ENCODE results near the gene KCTD4.
"Not testable (repeated sequence)": the region's sequence is repeated elsewhere in the genome, so short reads cannot be mapped to it uniquely, and the experiment has no call there.

Gene KCTD4

DNA sequence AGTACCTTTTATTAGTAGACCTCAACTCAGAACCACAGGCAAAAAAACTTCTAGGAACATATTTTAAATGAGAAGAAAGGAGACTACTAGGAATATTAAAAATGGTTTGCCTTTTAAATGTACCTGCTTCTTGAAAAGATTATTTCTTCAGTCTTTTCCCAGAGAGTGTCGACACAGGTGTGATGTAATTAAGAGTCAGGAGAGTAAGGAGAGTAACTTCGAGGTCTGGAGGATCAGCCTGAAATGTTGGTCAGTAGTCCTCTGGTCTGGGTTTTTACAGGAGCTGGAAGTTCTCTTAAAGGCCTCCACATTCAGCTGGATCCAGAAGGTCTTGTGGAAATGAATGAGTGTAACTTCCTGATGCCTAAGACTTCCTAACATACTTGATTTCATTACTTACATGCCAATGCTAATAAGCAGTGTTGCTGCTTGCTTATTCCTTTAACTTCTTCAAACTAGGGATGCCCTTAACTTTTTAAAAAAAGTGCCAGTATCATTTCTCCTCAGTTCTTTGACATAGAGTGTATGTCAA, at the start of gene KCTD4:
Gene KCTD4, minus strand, starts transcription at position 345 of the 532 bp plus-strand sequence. CDS start 6,478 bp downstream, outside the sequence.
- no peak within 1 kb of the TSS for H3K4me3 ChIP-seq
- DNase-seq (ENCODE audit: low spot score): no peak
- no peak for TF ChIP-seq CTCF (IDR thresholded peaks at IDR 0.05)
- no peak within 1 kb of the TSS for H3K27ac ChIP-seq

GRCh38 chr13:45249662-45250061, 48.8 kb upstream of the KCTD4 start:
- no peak for DNase-seq (ENCODE audit: low spot score)
- no peak for TF ChIP-seq CTCF (IDR thresholded peaks at IDR 0.05)
- Histone ChIP-seq H3K4me3 (no peak overlapping the region), H3K27ac (no peak overlapping the region)

DNA sequence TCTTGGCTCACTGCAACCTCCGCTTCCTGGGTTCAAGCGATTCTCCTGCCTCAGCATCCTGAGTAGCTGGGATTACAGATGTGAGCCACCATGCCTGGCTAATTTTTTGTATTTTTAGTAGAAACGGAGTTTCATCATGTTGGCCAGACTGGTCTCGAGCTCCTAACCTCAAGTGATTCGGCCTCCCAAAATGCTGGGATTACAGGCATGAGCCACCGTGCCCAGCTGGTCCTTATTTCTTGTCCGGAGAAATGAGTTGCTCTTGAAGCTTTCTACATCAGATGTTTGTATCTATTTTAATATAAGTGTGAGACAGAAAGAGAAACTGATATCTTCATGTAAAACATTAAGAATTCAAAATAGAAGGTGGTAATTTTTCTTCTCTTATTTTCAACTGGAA, 43.9 kb upstream of the KCTD4 start:
- H3K4me3 ChIP-seq; H3K27ac ChIP-seq; DNase-seq (ENCODE audit: low spot score): not testable (repeated sequence)

DNA sequence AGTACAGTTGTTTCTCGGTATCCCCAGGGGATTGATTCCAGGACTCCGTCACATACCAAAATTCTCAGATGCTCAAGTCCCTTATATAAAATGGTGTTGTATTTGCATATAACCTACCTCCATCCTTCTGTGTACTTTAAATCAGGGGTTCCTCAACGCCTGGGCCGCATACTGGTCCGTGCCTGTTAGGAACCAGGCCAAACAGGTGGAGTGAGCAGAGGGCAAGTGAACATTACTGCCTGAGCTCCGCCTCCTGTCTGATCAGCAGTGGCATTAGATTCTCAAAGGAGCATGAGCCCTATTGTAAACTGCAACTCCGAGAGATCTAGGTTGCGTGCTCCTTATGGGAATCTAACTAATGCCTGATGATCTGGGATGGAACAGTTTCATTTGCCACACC, 42.2 kb upstream of the KCTD4 start:
- no peak for TF ChIP-seq CTCF (IDR thresholded peaks at IDR 0.05)
- no peak for DNase-seq (ENCODE audit: low spot score)
- H3K4me3 ChIP-seq: no peak overlapping the region
- H3K27ac ChIP-seq: no peak overlapping the region

DNA sequence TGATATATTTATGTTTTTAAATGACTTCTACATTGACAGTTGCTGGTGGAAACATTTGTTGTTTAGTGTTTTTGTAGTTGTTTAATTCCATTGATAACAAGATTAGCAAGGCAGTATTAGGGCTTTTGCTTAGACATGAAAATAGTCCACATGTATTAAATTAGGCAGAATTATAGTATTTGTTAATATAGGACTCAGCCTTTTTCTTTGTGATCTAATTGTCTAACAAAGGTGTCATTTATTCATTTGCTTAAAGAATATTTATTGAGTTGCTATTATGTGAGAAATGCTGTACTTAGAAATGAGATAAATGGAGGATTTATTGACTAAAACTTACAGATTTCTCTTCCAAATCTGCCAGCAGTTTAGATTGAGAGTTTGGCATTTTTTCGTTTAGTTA, 41.7 kb upstream of the KCTD4 start:
- Histone ChIP-seq H3K4me3 (peak overlapping the region; percentile 26), H3K27ac (no peak overlapping the region)
- no peak for TF ChIP-seq CTCF (IDR thresholded peaks at IDR 0.05)
- no peak for DNase-seq (ENCODE audit: low spot score)

DNA sequence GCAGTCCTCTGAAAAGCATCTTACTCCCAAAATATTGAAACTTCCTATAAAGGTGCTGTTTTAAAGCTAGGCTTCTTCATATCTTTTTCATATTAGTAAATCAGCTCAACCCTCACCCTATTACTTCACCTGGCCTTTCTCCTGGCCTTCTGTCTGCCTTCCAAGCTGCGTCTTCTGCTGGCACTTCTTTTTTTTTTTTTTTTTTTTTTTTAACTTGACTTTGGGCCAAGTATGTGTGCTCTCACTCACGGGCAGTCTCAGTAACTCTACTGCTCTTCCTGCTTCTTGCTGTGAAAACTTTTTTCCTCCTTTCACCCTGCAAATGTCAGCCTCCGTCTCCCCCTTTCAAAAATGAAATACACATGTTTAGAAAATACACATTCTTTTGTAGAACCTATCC, 41.2 kb upstream of the KCTD4 start:
- no peak for DNase-seq (ENCODE audit: low spot score)
- TF ChIP-seq CTCF (IDR thresholded peaks at IDR 0.05): no peak
- H3K27ac ChIP-seq: no peak overlapping the region

GRCh38 chr13:45240143-45240542, 39.3 kb upstream of the KCTD4 start:
- DNase-seq (ENCODE audit: low spot score): no peak
- no peak overlapping the region for H3K4me3 ChIP-seq
- no peak overlapping the region for H3K27ac ChIP-seq
- no peak for TF ChIP-seq CTCF (IDR thresholded peaks at IDR 0.05)

More for the DNA sequence above, 41.2 kb upstream of the KCTD4 start:
- H3K4me3 ChIP-seq: peak overlapping the region; percentile 26
